ENCODE data around the gene CBLN4.

Gene CBLN4

DNA sequence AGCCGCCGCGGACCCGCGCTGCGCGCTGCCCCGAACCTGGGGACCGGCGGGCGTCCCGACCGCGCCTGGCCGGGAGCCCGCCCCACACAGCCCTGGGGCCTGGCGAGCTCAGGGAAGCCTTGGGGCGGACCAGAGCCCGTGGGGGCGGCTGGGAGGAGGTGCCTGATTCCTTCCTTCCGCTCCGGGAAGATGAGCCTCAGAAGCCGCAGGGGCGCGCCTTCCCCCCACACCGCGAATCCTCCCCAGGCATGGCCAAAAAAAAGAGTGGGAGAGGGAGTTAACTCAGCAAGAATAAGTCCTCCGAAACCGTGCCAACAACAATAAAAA, at the start of gene CBLN4:
TSS of gene CBLN4 (minus strand) at position 131 of the 327 bp plus-strand sequence. CDS start 1,348 bp downstream, outside the sequence.
- DNase-seq = no peak

DNA sequence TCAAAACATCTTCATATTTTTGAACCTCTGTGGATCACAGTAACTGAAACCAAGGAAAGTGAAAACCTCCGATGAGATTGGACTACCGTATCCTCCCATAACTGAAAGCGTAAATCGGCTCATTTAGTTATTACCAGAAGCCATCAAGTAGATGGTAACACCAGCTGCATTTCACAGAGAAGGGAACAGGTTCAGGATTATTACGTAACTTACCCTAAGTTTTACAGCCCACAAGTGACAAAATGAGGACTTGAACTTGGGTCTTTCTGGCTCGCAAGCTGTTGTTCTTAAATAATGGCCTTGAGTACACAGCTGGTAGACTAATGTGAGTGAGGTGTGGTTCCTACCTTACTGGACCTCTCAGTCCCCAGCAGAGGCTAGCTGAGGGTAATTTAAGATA, 37.9 kb upstream of the CBLN4 start:
- no peak for DNase-seq

DNA sequence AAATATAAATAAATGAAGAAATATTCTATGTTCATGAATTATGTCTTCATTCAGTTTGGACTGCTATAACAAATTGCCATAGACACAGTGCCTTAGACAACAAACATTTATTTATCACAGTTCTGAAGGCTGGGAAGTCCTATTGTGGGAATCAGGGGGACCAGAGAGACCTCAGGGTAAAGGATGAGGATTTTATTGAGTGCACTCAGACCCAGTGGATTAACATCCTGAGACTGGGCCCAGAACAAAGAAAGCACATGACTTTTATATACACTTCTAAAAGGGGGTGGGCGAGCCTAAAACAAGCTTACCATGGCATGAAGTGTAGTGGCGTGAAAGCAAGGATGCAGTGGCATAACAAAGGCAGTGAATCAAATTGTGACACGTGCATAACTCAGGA, 26.9 kb upstream of the CBLN4 start:
- peak; percentile 29 for DNase-seq

DNA sequence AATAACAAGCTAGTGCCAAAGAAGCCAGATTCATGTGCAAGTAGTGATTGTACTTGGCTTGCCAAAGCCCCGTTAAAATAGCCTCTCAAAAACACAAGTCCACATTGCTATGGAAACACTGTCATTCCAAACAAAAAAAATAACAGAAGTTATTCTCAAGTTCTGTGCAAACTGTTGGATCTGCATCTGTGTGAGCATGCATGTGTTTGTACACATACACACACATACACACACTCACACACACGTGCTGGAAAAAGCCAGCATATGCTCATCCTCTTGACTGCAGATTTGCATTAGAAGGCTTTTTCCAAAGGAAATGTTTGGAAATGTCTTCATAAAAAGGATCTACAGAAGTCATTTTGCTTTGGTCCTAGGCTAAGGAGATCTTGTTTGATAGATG, 13.4 kb upstream of the CBLN4 start:
- no peak for DNase-seq

DNA sequence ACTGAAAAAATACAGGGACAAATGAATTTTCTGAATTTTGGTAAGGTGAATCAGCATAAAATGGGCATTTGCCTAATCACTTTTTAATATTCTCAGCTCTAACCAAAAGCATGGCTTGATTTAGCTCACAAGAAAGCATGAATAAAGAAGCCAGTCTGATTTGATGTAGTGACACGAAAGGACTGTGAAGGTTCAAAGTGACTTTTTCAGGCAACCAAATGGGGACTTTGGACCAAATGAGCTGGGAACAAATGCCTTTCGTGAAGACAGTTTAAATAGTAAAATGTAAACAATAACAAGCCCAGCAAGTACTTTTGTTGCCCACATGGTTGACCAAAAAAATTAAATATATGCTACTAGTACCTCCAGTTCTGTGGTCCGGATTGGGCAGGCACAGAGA, 12.9 kb upstream of the CBLN4 start:
- no peak for DNase-seq

DNA sequence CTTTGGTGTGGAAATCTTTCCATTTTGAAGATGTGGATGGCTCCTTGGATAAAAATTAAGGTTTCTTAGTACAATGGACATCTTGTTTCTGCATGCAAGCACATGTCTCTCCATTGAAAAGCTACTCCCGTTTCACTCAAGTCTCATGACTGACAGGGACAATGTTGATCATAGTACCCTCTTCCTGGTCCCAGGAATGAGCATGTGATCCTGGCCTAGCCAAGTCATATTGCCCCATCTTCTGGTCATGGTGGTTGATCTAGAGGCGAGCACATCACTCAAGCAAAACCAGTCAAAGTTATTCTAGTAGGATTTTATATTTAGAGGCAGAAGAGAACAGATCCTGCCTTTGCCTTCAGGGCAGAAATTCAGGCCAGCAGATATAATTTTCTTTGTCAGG, 12.2 kb upstream of the CBLN4 start:
- DNase-seq = no peak

DNA sequence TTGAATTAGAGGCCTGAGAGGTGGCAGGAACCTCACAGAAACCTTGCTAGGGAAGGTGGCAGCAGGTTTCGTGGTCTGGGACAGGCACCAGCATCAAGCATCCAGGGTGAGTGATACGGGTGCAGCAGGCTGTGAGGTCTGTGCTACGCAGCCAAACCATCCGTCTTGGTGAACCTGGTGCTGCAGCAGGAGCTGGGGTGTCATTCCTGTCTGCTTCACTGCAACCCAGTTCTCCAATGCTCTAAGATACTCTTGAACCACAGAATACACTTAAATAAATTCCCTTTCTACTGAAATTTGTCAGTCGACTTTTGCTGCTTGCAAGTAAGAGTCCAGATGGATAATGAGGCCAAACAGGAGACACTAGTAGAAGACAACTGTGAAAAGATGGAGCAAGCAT, 9.7 kb upstream of the CBLN4 start:
- DNase-seq = no peak

DNA sequence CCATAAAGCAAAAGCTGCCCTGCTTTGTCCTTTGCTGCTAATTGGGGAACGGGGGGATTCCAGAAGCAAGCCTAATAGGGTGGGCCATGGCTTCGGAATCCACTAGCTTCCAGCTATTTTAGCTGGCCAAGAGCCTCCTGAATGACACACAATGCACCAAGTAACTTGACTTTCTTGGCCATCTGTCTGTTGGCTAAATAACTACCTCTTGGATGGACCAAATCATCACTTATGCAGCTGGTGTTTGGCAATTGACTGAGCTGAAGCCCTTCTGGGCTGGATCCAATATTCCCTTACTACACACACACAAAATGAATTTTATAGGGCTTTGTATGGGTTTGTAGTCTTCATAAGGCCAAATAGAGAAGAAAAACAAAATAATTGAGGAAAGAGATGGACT, 8.8 kb upstream of the CBLN4 start:
- DNase-seq = no peak

DNA sequence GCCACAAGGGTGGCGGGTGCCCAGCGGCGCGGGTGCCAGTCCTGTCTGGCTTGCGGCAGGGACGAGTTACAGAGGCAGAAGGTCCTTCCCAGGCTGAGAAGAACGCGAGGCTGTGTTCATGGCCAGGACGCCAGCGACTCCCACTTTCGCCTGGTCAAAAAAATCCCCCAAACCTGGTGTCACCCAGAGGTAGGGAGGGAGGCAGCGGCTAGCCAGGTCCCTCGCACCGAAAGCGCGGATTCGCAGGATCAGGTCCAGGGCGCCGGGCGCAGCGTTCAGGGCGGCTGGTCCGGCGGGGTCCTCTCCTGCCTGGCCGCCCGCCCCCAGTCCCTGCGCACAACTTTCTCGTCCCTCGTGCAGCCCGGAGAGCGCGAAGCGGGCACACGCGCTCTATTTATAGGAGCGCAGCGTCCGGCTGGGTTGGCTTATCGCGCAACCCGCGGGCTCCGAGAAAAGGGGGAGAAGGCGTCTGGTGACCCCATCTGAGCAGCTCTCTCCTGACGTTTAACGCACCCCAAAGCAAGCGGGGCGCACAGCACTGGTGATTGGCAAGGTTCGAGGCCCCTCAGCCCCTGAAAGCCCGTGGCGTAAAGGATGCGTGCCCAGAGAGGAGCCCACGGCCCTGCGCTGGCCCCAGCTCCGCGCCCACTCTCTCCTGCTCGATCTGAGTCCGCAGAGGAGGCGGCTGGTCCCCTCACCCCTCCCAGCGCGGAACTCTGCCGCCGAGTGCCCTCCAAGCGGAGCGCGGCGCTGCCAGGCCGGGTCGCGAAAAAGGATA, 519 bp downstream of the CBLN4 start:
- no peak for DNase-seq

DNA sequence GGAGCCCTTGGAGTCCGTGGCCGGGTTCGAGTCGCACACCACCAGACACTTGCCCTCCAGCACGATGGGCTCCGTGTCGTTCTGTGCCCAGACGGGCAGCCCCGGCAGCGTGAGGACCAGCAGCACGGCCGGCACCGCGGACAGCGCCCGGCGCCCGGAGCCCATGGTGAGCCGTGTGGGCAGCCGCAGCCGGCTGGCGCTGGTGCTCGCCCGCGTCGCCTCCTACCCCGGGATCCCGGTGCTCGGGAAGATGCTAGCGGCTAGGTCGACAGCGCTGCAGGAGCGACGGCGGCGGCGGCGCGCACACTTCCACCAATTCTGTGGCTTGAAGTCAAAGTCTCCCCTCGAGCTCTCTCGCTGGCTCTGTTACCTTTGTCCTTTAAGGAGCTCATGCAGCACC, 1.3 kb downstream of the CBLN4 start:
- DNase-seq = no peak

DNA sequence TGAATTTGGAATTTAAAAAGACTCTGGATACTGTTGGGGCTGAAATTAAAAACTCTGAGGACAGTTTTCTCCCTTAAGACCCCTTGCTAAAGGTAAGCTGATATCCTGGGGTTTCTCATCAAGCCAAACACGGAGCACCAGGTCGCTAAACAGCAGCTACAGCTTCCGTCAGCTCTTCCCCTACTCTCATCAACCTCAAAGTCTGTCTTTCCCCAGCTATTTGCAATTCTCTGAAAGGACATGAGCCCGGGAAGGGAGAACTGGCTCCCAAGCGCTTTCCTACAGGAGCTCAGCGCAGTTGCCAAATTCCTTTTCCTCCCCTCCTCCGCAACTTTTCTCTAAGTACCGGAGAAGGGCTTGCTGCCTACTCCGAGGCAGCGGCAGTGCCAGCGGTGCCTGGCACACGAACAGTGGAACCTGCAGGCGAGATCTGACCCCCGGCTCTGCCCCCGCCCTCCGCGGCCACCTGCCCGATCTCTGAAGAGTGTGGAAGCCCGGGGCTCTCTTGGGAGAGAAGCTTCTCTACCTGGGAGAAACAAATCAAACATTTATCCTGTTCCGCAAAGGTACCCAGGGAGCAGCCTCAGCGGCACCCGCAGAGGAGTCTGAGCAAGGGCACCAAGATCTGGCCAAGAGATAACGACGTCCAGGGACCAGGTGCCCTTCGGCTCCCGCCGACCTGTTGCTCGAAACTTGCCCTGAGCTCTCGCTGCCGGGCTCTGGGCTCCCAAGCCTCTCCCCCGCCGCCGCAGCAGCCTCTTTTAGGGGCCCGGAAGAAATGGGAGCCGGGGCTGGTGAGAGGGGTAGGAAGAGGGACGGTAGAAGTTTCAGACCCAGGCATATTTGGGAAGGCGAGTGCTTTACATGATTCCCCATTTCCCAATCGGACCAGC, 2.2 kb downstream of the CBLN4 start:
- no peak for DNase-seq

DNA sequence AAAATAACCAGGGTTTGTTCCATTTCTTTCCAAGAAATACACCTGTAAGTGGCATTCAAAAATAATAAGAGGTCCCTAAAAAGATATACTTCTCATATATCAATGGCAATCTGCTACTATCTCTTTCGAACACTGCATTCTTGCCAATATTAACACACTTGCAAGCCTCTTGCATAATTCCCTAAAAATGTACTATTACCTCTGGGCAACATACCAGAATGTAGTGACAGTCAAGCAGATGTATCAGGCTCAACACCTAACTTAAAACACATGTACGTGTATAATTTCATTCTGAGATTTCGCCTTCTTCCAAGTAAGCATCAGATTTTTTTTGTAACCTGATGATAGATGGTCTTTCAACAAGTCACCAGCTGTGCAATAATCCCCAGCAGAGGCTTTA, 3.4 kb downstream of the CBLN4 start:
- no peak for DNase-seq

DNA sequence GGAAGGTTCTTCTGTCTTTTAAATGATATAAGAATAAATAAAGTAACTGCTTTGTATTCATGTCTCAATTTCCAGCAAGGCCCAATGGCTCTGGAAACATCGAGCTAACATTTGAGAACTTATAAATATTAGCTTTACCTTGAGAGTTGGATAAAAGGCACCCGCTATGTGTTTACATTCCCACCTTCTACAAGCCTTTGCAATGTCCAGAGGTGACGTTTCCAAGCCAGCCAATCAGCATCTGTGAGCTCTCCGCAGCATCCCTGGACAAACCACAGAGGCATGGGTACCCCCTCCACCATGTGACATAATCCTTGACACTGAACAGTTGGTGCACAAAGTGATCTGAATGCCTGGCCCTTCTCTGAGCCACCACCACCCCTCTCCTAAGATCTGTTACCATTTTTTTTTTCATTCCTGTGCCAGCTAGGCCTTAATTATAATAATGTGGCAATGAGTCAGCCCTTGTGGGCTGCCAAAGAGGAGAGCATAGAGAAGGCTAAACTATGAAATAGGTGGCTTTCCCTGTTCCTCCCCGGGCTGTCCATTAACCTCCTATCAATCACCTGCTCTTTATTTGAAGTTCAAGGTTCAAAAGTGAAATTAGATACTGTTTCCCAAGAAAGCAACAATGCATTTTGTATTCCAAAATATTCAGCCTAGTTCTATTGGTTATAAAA, 4.1 kb downstream of the CBLN4 start:
- no peak for DNase-seq

DNA sequence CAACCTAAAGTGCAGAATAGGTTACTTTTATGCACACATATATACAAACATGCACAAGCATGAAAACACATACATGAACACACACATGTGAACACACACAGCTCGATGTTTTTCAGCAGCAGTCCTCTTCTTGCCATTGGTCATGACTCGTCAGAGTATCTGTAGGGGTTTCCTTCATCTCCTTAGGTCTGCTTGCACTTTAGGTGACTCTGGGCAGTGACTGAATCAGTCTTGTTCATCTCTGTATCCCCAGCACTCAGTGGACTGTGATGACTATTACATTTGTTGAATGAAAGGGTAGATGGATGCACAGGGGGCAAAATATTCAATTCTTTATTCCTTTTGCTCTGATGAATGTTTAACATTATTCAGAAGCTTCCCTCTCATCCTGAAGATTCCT, 26.8 kb downstream of the CBLN4 start:
- DNase-seq = no peak

DNA sequence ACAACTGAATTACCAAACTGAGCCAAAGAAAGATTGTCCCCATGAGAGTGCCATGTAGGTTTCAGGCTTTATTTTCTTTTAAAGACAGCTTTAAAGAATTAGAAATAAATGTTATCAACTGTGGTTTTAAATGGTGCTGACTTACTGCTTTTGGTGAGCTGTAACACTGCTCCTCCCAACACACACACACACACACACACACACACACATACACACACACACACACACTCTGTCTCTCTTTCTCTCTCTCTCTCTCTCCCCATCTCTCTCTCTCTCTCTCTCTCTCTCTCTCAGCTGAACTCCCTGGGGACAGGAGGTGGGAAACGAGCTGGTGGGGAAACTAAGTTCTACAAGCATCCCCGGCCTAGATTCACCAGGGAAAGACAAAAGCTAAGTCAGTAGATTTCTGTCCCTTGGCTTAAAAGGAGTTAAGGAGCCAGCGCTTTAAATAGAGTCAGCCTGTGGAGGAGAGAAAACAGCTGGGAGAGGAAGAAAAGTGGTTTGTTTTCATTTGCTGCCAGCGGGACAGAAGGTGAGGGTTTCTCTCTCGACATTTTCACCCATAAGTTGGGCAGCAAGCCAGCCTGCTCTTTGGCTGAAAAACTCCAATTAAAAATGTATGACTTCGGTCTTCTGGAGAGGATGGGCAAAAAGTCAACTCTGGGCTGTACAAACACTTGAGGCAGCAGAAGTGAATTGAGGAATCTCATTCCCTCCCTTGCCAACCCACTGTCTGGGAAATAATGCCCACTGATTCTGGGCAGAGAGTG, 27.4 kb downstream of the CBLN4 start:
- no peak for DNase-seq

DNA sequence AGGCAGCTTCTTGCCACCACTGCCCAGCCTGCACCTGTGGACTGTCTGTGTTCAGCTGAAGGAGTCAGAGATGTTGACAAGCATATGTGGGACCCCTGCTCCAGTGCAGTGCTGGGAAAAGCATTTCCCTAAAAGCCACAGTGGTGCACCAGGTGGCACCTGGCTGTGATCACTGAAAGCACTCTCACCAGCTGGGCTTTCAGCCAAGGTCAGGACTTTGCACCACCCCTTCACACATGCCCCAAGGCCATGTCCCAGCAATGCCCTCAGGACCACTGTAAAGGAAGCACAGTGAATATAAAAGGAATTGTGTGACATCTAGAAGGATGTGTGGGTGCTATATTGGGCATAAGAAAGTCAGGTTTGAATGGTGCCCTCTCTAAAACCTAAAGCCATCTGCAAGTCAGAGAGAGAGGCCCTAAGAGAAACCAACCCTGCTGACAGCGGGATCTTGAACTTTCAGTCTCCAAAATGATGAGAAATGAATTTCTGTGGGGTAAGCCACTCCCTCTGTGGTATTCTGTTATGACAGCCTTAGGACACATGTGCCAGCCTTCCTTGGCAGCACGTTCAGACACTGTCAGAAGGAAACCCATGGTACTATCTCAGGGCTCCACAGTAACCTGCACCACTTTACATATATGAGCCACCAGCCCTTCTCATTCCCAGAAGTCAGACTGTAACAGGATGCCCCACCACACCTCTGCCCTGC, 30.7 kb downstream of the CBLN4 start:
- no peak for DNase-seq

DNA sequence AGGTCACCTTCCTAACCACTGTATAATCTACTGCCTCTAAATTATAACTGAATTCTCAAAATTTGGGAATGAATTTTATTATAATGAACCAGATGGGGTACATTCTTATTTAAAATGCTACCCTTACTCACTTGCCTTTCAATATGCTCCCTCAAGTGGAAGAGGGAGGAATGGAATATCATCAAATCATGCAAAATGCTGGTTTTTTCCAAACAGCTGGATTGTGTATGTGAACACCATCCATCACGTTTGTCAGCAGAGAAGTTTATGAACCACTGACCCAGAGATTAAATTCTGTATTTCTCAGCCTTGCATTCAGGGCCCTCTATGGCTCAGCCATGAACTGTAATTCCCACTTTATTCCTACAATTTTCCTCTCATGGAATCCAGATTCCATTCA, 40.5 kb downstream of the CBLN4 start:
- DNase-seq = no peak

DNA sequence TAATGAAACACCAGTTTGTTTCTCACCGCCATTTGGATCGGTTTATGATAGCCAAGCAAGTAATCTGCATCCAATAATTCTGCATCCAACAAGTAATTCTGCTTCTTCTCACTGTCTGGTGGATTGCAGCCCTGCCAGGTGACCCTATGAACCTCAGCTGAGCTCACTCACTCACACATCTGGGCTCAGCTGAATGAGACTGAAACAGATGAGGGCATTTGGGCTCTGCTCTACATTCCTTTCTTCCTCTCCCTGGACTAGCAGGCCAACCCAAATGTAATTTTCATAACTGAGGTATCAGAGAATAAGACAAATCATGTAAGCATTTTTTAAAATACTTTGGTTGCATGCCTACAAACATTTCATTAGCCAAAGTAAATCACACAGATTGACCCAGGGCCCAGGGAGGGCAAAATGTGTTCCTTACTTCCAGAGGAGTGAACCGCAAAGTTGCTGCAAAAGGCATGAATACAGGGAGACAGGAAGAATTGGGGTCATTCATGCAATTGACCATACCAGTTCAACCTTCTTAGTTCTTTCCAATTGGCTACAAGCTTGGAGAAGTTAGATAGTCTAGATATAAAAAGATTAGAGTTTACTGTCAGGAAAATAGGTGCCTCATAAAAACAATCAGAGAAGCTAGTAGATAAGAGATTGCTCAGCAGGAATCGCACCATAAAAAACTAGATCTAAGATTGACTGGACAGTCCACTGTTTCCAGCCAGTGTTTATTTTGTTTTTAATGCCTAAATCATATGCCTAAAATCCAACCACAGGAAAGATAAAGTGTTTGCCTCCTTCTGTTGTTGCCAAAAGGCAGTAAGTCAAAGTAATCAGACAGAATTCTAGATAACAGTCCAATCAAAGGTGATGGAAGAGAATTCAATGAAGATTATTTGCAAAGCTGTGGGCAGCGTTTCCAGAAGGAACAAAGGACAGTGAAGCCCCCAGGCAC, 43.7 kb downstream of the CBLN4 start:
- no peak for DNase-seq

DNA sequence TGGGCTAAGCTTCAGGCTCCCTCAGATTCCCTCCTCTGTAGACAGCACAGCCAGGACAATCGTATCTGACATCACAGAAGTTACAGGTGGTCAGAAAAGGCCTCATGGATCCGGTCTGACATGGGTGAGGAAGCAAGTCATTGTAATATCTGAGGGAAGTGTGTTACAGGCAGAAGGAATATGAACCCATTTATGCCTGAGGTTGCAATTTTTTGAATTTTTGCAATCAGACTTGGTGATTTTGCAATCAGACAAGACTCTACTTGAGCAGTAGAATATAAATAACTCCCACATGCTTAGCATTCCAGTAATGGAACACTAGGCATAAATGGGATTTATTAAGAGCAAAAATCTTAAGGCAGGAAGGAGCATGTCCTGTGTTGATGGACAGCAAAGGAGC, 52.1 kb downstream of the CBLN4 start:
- DNase-seq = no peak

DNA sequence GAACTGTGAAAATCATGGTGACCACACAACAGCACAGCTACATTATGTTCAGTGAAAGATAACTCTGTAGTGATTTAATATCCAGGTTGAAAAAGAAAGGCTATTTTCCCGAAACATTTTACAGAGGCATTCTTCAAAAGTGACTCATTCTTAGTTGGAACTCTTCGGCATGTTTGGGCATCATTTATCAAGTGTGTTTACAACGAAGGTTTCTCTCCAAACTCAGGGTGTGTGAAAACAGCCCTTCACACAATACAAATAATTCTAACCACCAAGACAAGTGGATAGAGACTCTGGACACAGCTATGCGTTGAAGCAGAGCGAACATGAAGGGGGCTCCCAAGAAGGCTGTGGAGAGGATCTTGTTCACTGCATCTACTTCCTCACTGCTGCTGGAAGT, 57.6 kb downstream of the CBLN4 start:
- no peak for DNase-seq

Data from DMS53 (cell line).